CD14-positive monocyte (primary cell): ENCODE measurements around the gene RHBDL1. TPM values are rescaled to one million over a fixed set of nuclear protein-coding genes. Genes with fewer than 3 reads are reported as not detected.

Source experiments
- DNase-seq, 3 donors: peaks; one replicate each; pipeline ENCODE4 v3.0.0-alpha.2; 2011 to 2022
- H2AFZ ChIP-seq: 2 replicates; pipeline ENCODE4 v1.6.0; 2012; ENCODE audit warnings: mild to moderate bottlenecking, low read depth, low read length, inconsistent platforms; ENCODE audit not compliant: insufficient read depth, poor library complexity, severe bottlenecking
- H3K27ac ChIP-seq, 2 donors: 1 replicate in 1 of 2; 2 replicates in 1 of 2; pipeline ENCODE4 v1.5.1; 2012 to 2013; ENCODE audit warnings: low read length in 2 of 2, control low read depth in 1 of 2, inconsistent platforms in 1 of 2, low read depth in 1 of 2, mild to moderate bottlenecking in 1 of 2
- H3K27me3 ChIP-seq, 2 donors: one replicate each; pipeline versions ENCODE4 v1.6.0 to v1.6.1; 2011 to 2013; ENCODE audit warnings: low read length in 2 of 2; ENCODE audit not compliant: control insufficient read depth in 2 of 2, insufficient read depth in 2 of 2
- H3K36me3 ChIP-seq, 2 donors: replicated peaks in 1 of 2; 1 replicate in 1 of 2; 2 replicates in 1 of 2; pipeline versions ENCODE4 v1.5.1 to v1.6.1; 2012 to 2013; ENCODE audit warnings: low read length in 2 of 2, control low read depth in 1 of 2, inconsistent platforms in 1 of 2, mild to moderate bottlenecking in 1 of 2; ENCODE audit not compliant: insufficient read depth in 2 of 2, control insufficient read depth in 1 of 2
- H3K4me1 ChIP-seq, 2 donors: 1 replicate in 1 of 2; 2 replicates in 1 of 2; pipeline versions ENCODE4 v1.5.1 to v1.6.1; 2012 to 2013; ENCODE audit warnings: low read length in 2 of 2, control low read depth in 1 of 2, inconsistent platforms in 1 of 2, mild to moderate bottlenecking in 1 of 2, moderate library complexity in 1 of 2; ENCODE audit not compliant: insufficient read depth in 2 of 2, control insufficient read depth in 1 of 2
- H3K4me2 ChIP-seq: replicated peaks from 2 replicates; pipeline ENCODE3; 2012; ENCODE audit warnings: low read length, moderate library complexity, mild to moderate bottlenecking; ENCODE audit not compliant: poor library complexity, severe bottlenecking; ENCODE audit errors: extremely low read depth
- H3K4me3 ChIP-seq, 3 experiments: fragments of 200-600 bp in 1 of 3; sonication (generic) in 1 of 3; replicated peaks in 1 of 3; 1 replicate in 2 of 3; 2 replicates in 1 of 3; pipeline ENCODE4 v1.5.1; 2011 to 2013; ENCODE audit warnings: low read length in 3 of 3, mild to moderate bottlenecking in 3 of 3, control low read depth in 2 of 3, low read depth in 2 of 3, inconsistent platforms in 1 of 3, moderate library complexity in 1 of 3
- H3K79me2 ChIP-seq: 2 replicates; pipeline ENCODE4 v1.6.0; 2012; ENCODE audit warnings: mild to moderate bottlenecking, control low read depth, inconsistent platforms, low read length, moderate library complexity; ENCODE audit not compliant: insufficient read depth
- H3K9ac ChIP-seq: 2 replicates; pipeline ENCODE4 v1.6.0; 2017; ENCODE audit warnings: low read length, mild to moderate bottlenecking; ENCODE audit not compliant: insufficient read depth, poor library complexity, severe bottlenecking
- H3K9me3 ChIP-seq, 2 donors: replicated peaks in 1 of 2; 1 replicate in 1 of 2; 2 replicates in 1 of 2; pipeline versions ENCODE4 v1.5.1 to v1.6.1; 2012 to 2013; ENCODE audit warnings: low read length in 2 of 2, control low read depth in 1 of 2; ENCODE audit not compliant: control insufficient read depth in 1 of 2, insufficient read depth in 1 of 2
- H4K20me1 ChIP-seq: 2 replicates; pipeline ENCODE4 v1.6.0; 2012; ENCODE audit warnings: mild to moderate bottlenecking, low read length, control low read depth, moderate library complexity; ENCODE audit not compliant: insufficient read depth
- H3K27ac Mint-ChIP-seq, 7 donors: one replicate each; pipeline ENCODE4 v1.8.0; 2020; ENCODE audit warnings: mild to moderate bottlenecking in 7 of 7, mixed read lengths in 7 of 7, moderate library complexity in 6 of 7, inconsistent platforms in 2 of 7
- H3K27me3 Mint-ChIP-seq, 3 donors: one replicate each; pipeline ENCODE4 v1.8.0; 2021 to 2022; ENCODE audit warnings: low read depth in 3 of 3, mild to moderate bottlenecking in 3 of 3, mixed read lengths in 3 of 3, moderate library complexity in 3 of 3, inconsistent platforms in 1 of 3
- H3K36me3 Mint-ChIP-seq, 2 donors: one replicate each; pipeline ENCODE4 v1.8.0; 2020; ENCODE audit warnings: mixed read lengths in 2 of 2, inconsistent platforms in 1 of 2, mild to moderate bottlenecking in 1 of 2
- H3K4me1 Mint-ChIP-seq: one replicate; pipeline ENCODE4 v1.8.0; 2020; ENCODE audit warnings: mild to moderate bottlenecking, mixed read lengths
- H3K4me3 Mint-ChIP-seq, 2 donors: one replicate each; pipeline ENCODE4 v1.8.0; 2020; ENCODE audit warnings: mild to moderate bottlenecking in 2 of 2, mixed read lengths in 2 of 2, moderate library complexity in 1 of 2
- H3K9me3 Mint-ChIP-seq, 7 donors: one replicate each; pipeline ENCODE4 v1.8.0; 2020 to 2022; ENCODE audit warnings: mixed read lengths in 7 of 7, mild to moderate bottlenecking in 6 of 7, moderate library complexity in 6 of 7, inconsistent platforms in 2 of 7
- CTCF ChIP-seq: fragments of 200-600 bp; IDR thresholded peaks from one replicate; pipeline ENCODE4 v1.8.0; 2022; ENCODE audit warnings: antibody characterized with exemption, mild to moderate bottlenecking
- WGBS: methylation state at CpG from one replicate; pipeline ENCODE4 v1.1.5; 2013; ENCODE audit warnings: missing lambda C conversion rate; ENCODE audit not compliant: insufficient coverage; 5-methylcytosine and 5-hydroxymethylcytosine counted together
- intact Hi-C, 2 donors: fragments of 100-400 bp; cut with micrococcal nuclease; formaldehyde crosslinking; loops; one replicate each; pipeline versions ENCODE4 v1.15.0 to v1.15.1; 2023
- polyA plus RNA-seq, 3 donors: library from polyadenylated mRNA; depleted of rRNA in 1 of 3; unstranded in 2 of 3; stranded (reverse) in 1 of 3; fragments of 300-500 nt in 2 of 3; fragments of >200 nt in 1 of 3; fragmentation: Illumina TruSeq in 2 of 3; gene quantifications; 1 replicate in 2 of 3; 2 replicates in 1 of 3; pipeline ENCODE4 v1.2.3, GENCODE V29; 2012 to 2021

The RHBDL1 gene
- polyA plus RNA-seq, 3 donors, result 1.3 TPM; not detected in 2

DNA sequence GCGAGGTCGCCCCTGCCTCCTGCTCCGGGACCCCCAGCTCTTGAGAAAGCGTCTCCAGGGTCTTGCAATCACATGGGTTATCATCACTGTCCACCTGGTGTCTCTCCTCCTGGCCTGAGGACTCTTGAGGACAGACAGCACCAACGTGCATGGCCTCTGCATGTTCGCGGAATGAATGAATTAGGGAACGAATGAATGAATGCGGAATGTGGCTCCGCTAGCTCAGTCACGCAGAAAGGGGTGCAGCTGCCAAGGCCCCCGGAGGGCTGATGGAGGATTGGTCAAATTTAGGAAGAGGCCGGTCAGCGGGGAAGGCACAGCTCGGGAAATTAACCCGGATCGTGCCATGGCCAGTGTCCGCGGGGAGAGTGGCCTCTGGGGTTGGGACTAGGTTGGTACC lies 26.9 kb downstream of the RHBDL1 start:
- TF ChIP-seq CTCF, result no peak
- Histone ChIP-seq H3K27me3 (peaks cover 10 to 75% of the 10 kb centered on the region in 2 donors), H3K4me3 (no peak overlapping the region), H3K27ac (no peak overlapping the region), H3K79me2 (no peaks in the 10 kb centered on the region), H3K4me1 (no peaks in the 10 kb centered on the region), H4K20me1 (no peaks in the 10 kb centered on the region), H3K9me3 (peaks cover 0 to 4% of the 10 kb centered on the region in 2 donors), H3K9ac (no peak overlapping the region), H3K36me3 (no peaks in the 10 kb centered on the region), H3K4me2 (no peak overlapping the region), H2AFZ (no peak overlapping the region)
- Mint-ChIP-seq H3K4me1 (no peaks in the 10 kb centered on the region), H3K27me3 (peaks cover 63 to 88% (median 82%) of the 10 kb centered on the region in 3 donors), H3K36me3 (no peaks in the 10 kb centered on the region), H3K9me3 (peaks cover 0 to 8% (median 0%) of the 10 kb centered on the region in 7 donors), H3K4me3 (peak overlapping the region in 1 of 2 donors; percentile 65), H3K27ac (no peak overlapping the region)
- 87% methylated on average over 16 of the region's 19 CpGs for WGBS
- no peak for DNase-seq
- intact Hi-C loops, result no loop called here

- Histone ChIP-seq H3K36me3 (no peaks in the 10 kb centered on the region), H4K20me1 (no peaks in the 10 kb centered on the region), H3K79me2 (no peaks in the 10 kb centered on the region), H3K9me3 (peaks cover 0 to 4% of the 10 kb centered on the region in 2 donors), H3K4me3 (no peak overlapping the region), H3K9ac (no peak overlapping the region), H3K27ac (no peak overlapping the region), H3K4me1 (no peaks in the 10 kb centered on the region), H3K27me3 (peaks cover 10 to 83% of the 10 kb centered on the region in 2 donors), H3K4me2 (no peak overlapping the region), H2AFZ (no peak overlapping the region)
- peaks cover 0 to 8% (median 0%) of the 10 kb centered on the region in 7 donors for H3K9me3 Mint-ChIP-seq
- WGBS, result 88% methylated on average over 11 of the region's 12 CpGs
- H3K4me1 Mint-ChIP-seq, result no peaks in the 10 kb centered on the region
- no peak overlapping the region for H3K27ac Mint-ChIP-seq
- H3K36me3 Mint-ChIP-seq, result no peaks in the 10 kb centered on the region
- H3K27me3 Mint-ChIP-seq, result peaks cover 65 to 88% (median 83%) of the 10 kb centered on the region in 3 donors
- intact Hi-C loops, result no loop called here
- DNase-seq, result no peak
- peak overlapping the region in 1 of 2 donors; percentile 15 for H3K4me3 Mint-ChIP-seq
- TF ChIP-seq CTCF, result no peak
These were observed 27.9 kb downstream of the RHBDL1 start for GRCh38 chr16:703406-703805.
